GM18520 (cell line): ENCODE results near the gene CTDSP1.

Source experiments
- ATAC-seq: cut with Tn5 transposase; IDR thresholded peaks from one replicate; pipeline ENCODE4 v1.9.1; 2021; ENCODE audit not compliant: unreplicated experiment

CTDSP1 gene

GRCh38 chr2:218422403-218423086 is 22.9 kb downstream of the CTDSP1 start:
- no peak for ATAC-seq

- no peak for ATAC-seq
Observed at GRCh38 chr2:218423584-218423983, 23.9 kb downstream of the CTDSP1 start.

- no peak for ATAC-seq
Observed at GRCh38 chr2:218425531-218425930, 25.9 kb downstream of the CTDSP1 start.

- no peak for ATAC-seq
Observed at GRCh38 chr2:218427741-218428140, 28.1 kb downstream of the CTDSP1 start.

GRCh38 chr2:218428846-218429558 is 29.3 kb downstream of the CTDSP1 start:
- ATAC-seq, result no peak

GRCh38 chr2:218429911-218430692 is 30.4 kb downstream of the CTDSP1 start:
- no peak for ATAC-seq

GRCh38 chr2:218430721-218431120 is 31.1 kb downstream of the CTDSP1 start:
- ATAC-seq, result no peak

GRCh38 chr2:218431878-218432277 is 32.2 kb downstream of the CTDSP1 start:
- no peak for ATAC-seq

GRCh38 chr2:218432676-218433365 is 33.2 kb downstream of the CTDSP1 start:
- ATAC-seq, result no peak

- ATAC-seq, result no peak
Observed at GRCh38 chr2:218434456-218434855, 34.8 kb downstream of the CTDSP1 start.

GRCh38 chr2:218435003-218435982 is 35.6 kb downstream of the CTDSP1 start:
- ATAC-seq, result no peak

- no peak for ATAC-seq
Observed at GRCh38 chr2:218436992-218437391, 37.3 kb downstream of the CTDSP1 start.

GRCh38 chr2:218437969-218438368 is 38.3 kb downstream of the CTDSP1 start:
- ATAC-seq, result no peak

GRCh38 chr2:218438596-218438995 is 38.9 kb downstream of the CTDSP1 start:
- ATAC-seq, result no peak

- ATAC-seq, result no peak
Observed at GRCh38 chr2:218444692-218445357, 45.2 kb downstream of the CTDSP1 start.

GRCh38 chr2:218445602-218446001 is 45.9 kb downstream of the CTDSP1 start:
- no peak for ATAC-seq

GRCh38 chr2:218446547-218446946 is 46.9 kb downstream of the CTDSP1 start:
- no peak for ATAC-seq

GRCh38 chr2:218447072-218447471 is 47.4 kb downstream of the CTDSP1 start:
- no peak for ATAC-seq

GRCh38 chr2:218448934-218449333 is 49.3 kb downstream of the CTDSP1 start:
- no peak for ATAC-seq

GRCh38 chr2:218452079-218452478 is 52.4 kb downstream of the CTDSP1 start:
- no peak for ATAC-seq
